Stimulated activated CD4-positive, alpha-beta T cell treated with anti-CD3 and anti-CD28 coated beads, TNF-alpha, amount 100 ng/mL, for 48 hours (primary cell): ENCODE measurements around the gene FIBIN.

Source experiments
- DNase-seq, 3 donors: peaks; one replicate each; pipeline ENCODE4 v3.0.0-alpha.2; 2020; ENCODE audit warnings: low read depth in 3 of 3

Gene FIBIN

DNA sequence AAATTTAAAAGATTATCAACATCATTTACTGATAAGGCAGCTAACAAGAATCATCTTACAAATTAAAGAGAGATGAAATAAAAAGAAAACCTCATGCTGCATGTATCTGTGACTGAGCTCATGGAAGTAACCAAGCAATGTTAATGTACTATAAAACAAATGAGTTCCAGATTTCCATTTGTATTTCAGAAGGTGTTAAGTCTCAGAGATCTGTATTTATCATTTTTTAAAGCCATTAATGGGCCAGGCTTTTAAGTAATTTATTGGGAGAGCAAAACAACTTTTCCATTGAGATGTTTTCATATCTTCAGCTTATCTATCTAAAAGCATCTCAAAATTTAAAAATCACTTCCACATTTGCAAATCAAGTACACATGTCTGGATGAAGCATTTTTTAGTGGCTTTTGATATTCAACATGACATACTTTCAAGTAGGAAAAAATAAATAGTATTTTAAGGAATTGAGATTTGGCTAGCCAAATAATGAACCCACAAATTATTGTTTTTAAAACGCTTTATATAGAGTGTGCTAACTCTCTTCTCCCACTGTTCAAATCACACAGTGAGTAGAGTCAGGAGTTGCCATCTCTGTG, 28.8 kb downstream of the FIBIN start:
- no peak for DNase-seq

DNA sequence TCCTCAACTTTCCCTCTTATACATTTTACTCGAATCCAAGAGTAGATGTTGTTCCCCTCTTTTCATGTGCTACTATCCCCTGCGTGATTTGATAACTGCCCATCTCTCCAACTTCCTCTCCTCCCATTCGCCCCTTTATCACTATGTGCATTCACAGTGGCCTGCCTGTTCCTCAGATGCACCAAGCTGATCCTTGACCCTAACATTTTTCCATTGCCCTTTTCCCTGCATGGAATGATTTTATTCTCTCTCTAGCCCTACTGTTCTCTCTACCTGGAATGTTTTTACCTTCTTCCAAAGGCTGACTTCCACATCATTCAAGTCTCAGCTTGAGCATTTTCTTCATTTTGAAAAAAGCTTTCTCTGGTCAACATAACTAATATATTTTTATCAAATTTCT, 31.0 kb downstream of the FIBIN start:
- no peak for DNase-seq

DNA sequence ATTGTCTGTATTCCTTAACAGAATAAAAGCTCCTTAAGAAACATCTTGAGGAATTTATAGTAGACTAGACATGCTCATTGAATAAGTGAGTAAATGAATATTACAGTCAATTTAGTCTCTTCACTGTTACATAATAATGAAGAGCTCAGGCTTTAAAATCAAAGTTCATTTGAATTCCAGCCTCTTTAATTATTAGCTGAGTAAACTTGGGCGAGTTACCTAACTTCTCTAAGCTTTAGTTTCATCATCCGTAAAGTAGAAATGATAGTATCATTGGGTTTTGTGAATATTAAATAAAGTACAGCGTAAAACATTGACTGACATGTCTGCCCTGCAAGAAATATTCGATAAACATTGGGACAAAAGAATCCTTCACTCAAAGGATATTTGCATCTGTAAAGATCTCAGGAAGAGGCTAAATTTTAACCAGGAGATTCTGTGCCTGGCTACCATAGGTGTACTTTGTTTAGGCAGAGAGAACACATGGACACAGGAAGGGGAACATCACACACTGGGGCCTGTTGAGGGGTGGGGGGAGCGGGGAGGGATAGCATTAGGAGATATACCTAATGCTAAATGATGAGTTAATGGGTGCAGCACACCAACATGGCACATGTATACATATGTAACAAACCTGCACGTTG, 31.5 kb downstream of the FIBIN start:
- no peak for DNase-seq

DNA sequence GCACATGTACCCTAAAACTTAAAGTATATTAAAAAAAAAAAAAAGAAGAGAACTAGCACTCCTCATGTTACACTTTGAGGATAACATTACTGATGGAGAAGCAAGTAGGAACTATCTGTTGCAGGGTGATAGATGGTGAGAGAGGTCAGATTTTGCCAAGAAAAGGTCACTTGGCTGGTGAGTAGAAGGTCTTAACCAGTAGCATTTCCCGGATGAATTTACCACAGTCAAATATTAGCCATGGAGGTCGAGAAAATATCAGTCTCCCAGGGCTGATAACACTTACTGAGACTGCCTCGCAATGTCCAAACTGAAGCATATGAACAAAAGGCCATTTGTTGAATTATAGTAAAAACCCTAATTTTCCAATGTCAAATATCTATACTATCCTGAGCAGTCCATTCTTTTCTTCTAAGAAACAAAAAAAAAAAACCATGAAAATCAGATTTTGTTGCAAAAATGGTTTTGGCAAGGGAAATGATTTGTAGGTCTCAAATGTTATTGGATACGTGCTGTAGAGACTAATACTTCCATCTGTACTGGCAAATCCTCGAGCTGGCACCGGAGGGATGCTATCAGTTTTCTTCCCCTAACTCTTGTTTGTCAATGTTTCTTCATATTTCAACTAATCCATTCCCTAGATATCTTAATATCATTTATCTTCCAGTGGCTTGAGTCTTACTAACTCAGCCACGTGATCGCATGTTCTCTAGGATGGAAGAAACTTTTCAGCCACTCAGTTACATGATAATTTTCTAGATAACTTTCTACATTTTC, 32.2 kb downstream of the FIBIN start:
- no peak for DNase-seq

DNA sequence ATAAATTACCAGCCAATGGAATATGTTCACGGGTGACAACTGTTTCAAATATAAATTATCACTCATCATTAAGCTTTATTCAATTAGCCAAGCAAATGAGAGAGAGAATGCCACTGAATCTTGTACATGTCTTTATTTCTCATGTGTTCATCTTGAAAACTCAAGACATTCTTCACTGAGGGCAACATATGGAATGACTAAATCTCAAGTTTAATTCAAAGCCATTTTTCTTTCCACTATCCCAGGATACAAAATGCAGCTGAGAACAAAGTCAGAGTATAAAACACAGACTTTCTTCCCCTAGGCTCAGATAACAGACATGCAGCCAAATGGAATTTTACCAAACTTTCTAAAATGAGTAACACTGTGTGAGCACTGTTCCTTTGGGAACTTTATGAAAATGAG, 34.7 kb downstream of the FIBIN start:
- DNase-seq, result no peak

DNA sequence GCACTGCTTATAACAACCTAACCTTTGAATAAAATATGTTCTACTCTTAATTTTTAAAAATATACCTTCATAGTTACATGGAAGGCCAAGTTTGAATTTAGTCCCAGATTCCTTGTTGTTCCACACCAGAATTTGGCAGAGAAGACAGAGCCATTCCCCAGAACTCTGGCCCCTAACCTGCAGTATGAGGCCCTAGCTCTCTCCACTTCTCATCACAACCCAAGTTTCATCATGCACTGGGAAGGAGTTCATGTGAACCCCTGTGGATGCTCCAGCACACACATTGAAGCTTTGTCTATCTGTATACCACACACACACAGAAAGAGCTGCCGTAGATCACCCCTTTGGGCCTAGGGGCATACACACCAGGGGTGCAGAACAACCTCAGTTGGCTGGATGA, 36.1 kb downstream of the FIBIN start:
- DNase-seq, result no peak

DNA sequence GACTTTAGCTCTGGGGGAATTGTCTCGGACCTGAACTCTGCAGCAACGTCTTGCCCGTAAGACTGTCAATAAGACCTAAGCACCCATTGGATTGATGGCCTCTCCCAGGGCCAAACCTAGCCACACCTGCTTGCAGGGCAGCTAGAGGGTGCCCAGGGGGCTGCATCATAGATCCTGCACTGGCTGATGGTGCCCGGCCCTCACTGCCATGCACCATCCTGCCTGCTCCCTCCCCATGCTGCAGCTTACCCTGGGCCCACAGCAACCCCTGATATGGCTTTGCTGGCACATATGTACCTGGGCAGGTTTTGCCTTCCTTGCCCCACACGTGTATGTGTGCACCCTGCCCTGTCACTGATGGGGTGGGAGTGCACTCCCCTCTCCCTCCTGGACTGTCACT, 37.8 kb downstream of the FIBIN start:
- no peak for DNase-seq

DNA sequence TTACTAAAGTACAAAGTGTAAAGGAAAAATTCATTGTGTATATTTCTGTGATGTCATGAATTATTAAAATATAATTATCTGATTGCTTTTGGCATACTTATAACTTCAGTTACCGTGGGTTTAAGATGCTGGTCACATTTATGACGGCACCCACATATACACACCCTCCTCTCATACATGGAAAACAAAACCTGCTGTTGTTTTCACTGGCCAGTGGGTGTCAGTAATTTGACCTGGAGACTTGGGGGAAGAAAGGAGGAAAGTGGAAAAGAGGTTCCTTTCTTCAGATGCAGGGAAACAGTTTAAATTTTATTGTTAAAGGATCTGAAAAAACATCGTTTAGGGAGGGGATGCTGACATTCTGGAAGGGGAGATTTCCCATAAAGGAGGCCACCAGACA, 46.0 kb downstream of the FIBIN start:
- DNase-seq, result no peak

DNA sequence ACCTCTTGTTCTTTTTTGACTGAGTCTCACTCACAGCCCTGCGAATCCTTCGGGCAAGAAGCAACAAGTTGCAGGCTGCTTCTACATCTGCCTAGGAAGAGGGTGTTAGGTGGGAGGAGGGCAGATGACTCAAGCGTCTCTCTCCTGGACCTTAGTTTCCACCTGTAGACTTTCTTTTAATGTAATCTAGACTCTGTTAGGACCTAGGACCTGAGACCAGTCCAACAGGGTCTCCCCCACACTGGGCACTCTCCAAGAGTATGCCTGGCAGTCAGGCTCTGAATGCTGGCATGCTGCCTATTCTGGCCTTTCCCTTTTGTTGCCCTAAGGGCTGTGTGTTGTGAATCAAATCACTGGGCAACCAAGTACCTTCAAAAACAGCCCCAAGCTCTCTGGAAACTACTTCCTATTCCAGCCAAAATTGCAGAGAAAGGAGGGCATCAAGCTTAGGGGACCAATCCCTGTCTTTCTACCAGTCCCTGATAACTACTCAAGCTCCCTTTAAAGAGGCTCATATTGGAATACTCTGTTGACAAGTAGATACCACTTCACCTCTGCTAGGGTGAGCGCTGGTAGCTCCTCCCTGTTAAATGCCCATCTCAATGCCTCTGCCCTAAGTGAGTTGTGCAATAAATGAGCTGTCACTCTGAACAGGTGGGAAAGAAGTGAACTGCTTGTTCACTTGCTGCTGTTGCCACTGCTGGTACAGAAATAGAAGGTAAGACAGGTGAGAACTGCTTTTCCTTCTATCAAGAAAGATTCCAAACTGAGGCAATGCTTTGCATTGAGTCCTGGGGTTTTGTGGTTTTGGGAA, 46.6 kb downstream of the FIBIN start, which contains the start of gene BBOX1:
Gene BBOX1, plus strand, starts transcription at position 514 of the 814 bp plus-strand sequence. CDS start 14,616 bp downstream, outside the sequence.
- no peak for DNase-seq

DNA sequence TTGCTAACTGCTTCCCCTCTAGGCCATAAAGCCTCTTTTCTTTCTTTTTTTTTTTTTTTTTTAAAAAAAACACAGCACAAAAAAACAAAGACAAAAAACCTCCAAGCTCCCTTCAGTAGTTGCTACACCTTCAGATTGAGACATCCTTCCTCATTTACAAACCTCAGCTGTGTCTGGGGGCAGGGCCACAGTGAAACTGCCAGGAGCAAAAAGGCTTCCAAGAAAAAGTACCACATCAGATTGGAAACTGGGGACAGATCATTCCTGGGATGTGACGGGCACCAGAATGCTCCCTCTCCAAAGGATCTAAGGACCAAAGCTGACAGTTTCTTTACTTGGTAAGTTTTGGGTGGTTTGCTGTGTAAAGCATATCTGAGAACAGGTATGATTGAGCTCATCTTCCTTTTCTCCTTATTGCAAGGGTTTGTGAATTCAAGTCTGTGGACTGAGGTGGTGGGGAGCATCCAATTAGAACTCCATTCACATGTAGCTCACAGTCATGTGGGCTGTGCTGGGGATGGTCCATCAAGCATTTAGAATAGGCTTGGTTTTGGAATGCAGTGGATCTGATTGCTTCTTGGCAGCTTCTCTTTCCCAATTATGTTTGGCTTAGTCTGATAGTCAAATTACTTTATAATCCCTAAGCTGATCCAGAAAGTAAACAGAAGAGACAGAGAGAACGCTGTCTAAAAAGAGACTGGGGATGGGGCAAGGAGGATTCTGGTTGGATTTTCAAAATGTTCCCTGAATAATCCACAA, 47.4 kb downstream of the FIBIN start:
- DNase-seq, result no peak
